ENCODE measurements around the gene RNF130. TPM values are rescaled to one million over a fixed set of nuclear protein-coding genes. Genes with fewer than 3 reads are reported as not detected.

RNF130 gene
- total and polyA plus RNA-seq, 2 of the 13 experiments (the other 11 are each of a cell fraction or from before 2014, with no cell fraction given): 28.2 to 28.3 TPM

DNA sequence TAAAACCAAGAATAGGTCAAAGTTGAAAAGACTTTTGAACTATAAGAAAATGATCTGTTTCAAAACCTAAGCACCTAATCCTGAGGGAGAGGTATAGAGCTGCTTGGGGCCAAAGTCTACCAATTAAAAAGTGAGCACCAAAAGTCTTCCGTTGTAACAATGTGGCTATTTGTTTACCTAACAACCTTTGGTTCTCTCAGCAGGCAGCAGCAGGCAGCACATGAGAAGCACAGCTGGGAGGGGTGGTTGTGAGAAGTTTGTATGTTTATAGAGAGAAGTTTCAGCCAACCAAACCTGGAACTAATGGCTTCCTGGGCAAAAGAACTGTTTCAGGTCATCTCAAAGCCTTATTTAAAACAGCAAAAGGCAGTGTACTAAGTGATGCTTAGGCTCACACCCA, 104.1 kb downstream of the RNF130 start (continued):
- TF ChIP-seq BATF2 (CRISPR knock-in tag; IDR thresholded peaks at IDR 0.05): no peak

DNA sequence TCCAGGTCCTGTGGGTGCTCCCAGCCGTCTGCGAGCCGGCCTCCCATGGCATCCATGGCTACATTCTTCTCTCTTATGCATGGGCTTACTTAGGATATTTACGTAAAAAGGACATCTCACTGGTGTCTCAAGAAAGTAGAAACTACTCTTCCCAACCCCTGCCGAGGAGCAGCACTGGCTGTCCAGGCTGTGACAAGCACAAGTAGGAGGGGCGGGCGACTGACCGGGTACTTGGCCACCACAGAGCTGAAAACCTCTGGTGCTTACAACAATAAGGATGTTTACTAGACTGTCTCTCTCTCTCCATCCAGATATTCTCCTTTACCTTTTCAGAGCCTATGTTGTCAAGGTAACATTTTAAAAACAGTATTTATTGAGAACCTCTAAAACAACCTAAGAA, 107.5 kb downstream of the RNF130 start:
- Histone ChIP-seq H3K79me2 (ENCODE audit: insufficient read depth, low read length) (no peaks in the 10 kb centered on the region), H3K27ac (ENCODE audit: extremely low read length, insufficient read depth, low read length) (no peak overlapping the region), H3K4me3 (replicated peaks in 1 of 3; ENCODE audit: insufficient read depth in 1 of 3, low read depth in 2 of 3, low read length in 3 of 3) (no peak overlapping the region), H3K36me3 (replicated peaks in 1 of 2; ENCODE audit: control insufficient read depth in 1 of 2, insufficient read depth in 2 of 2, low read length in 2 of 2) (peaks cover 5 to 12% of the 10 kb centered on the region in 2 experiments; a peak in 3 of 5 replicates), H2AFZ (ENCODE audit: low read length) (no peak overlapping the region), H3K9me3 (ENCODE audit: low read length) (no peaks in the 10 kb centered on the region), H3K4me2 (ENCODE audit: low read depth, low read length) (no peak overlapping the region), H3K4me1 (ENCODE audit: insufficient read depth, low read length) (peaks cover 33% of the 10 kb centered on the region), H3K9ac (ENCODE audit: insufficient read depth, low read depth, low read length) (no peak overlapping the region), H4K20me1 (ENCODE audit: insufficient read depth, low read length) (no peaks in the 10 kb centered on the region), H3K27me3 (ENCODE audit: control insufficient read depth in 1 of 2, insufficient read depth in 2 of 2, low read length in 2 of 2) (no peaks in the 10 kb centered on the region)
- DNase-seq (ENCODE audit: low spot score) (no peak), FAIRE-seq (no peak), ATAC-seq (no peak)
- WGBS (ENCODE audit: low lambda C conversion rate): 96% methylated on average over 8 of the region's 8 CpGs
- intact Hi-C loops (cut with micrococcal nuclease; ENCODE audit: unreplicated experiment): no loop called here
- TF ChIP-seq ZNF367 (CRISPR knock-in tag; IDR thresholded peaks at IDR 0.05; ENCODE audit: borderline replicate concordance) (no peak), MYNN (CRISPR knock-in tag; IDR thresholded peaks at IDR 0.05; ENCODE audit: low read depth) (no peak)
- in situ Hi-C loops (cut with HindIII; ENCODE audit: extremely low pct_ligation_motif_present, low pct_unique_long_range_greater_than_20kb): no loop called here
- ChIA-PET POLR2A (no interaction called here), CTCF (ENCODE audit: low intra/inter-chr PET ratio, low total read pairs) (no interaction called here)
- no TSS peak for BruUV-seq (replicated peaks)

DNA sequence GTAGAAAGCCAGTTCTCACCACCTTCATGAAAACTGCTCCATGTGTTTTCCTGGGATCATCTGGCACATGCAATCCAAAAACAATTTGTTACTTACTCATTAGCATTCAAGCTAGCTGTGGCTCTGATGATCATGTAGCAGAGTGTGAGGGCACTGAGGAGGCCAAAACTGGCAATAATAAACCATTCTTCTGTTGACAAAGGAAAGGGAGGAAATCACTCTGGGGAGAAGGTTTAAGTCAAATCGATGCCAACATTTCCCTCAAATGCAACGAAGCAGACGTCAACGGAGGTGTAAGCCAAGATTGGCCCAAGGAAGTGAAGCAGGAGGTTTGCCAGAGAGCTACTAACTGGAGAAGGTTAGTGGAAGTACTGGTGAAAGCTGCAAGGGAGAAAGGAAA, 108.2 kb downstream of the RNF130 start:
- BruUV-seq (replicated peaks): no TSS peak
- no peak for TF ChIP-seq ZKSCAN5 (CRISPR knock-in tag; IDR thresholded peaks at IDR 0.05)
- TF ChIP-seq SIN3B (IDR thresholded peaks at IDR 0.05; ENCODE audit: low read length): no peak
- TF ChIP-seq ZBTB46 (CRISPR knock-in tag; IDR thresholded peaks at IDR 0.05; ENCODE audit: borderline replicate concordance): no peak
- TF ChIP-seq, protein P1, sequence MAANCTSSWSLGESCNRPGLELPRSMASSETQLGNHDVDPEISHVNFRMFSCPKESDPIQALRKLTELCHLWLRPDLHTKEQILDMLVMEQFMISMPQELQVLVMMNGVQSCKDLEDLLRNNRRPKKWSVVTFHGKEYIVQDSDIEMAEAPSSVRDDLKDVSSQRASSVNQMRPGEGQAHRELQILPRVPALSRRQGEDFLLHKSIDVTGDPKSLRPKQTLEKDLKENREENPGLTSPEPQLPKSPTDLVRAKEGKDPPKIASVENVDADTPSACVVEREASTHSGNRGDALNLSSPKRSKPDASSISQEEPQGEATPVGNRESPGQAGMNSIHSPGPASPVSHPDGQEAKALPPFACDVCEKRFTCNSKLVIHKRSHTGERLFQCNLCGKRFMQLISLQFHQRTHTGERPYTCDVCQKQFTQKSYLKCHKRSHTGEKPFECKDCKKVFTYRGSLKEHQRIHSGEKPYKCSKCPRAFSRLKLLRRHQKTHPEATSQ (CRISPR knock-in tag; IDR thresholded peaks at IDR 0.05; ENCODE audit: borderline replicate concordance): no peak
- no peak for TF ChIP-seq REPIN1 (CRISPR knock-in tag; IDR thresholded peaks at IDR 0.05; ENCODE audit: borderline replicate concordance, low read depth)
- TF ChIP-seq ZBTB26 (CRISPR knock-in tag; IDR thresholded peaks at IDR 0.05; ENCODE audit: borderline replicate concordance): no peak
- TF ChIP-seq, protein P2, sequence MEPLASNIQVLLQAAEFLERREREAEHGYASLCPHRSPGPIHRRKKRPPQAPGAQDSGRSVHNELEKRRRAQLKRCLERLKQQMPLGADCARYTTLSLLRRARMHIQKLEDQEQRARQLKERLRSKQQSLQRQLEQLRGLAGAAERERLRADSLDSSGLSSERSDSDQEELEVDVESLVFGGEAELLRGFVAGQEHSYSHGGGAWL (CRISPR knock-in tag; IDR thresholded peaks at IDR 0.05): no peak

More for the DNA sequence above, 108.2 kb downstream of the RNF130 start:
- no peaks in the 10 kb centered on the region for H3K79me2 ChIP-seq (ENCODE audit: insufficient read depth, low read length)
- POLR2A ChIA-PET: no interaction called here
- H4K20me1 ChIP-seq (ENCODE audit: insufficient read depth, low read length): no peaks in the 10 kb centered on the region
- H3K36me3 ChIP-seq (replicated peaks in 1 of 2; ENCODE audit: control insufficient read depth in 1 of 2, insufficient read depth in 2 of 2, low read length in 2 of 2): peaks cover 5 to 12% of the 10 kb centered on the region in 2 experiments; a peak in 3 of 5 replicates
- no peak overlapping the region for H3K4me3 ChIP-seq (replicated peaks in 1 of 3; ENCODE audit: insufficient read depth in 1 of 3, low read depth in 2 of 3, low read length in 3 of 3)
- peaks cover 33% of the 10 kb centered on the region for H3K4me1 ChIP-seq (ENCODE audit: insufficient read depth, low read length)
- in situ Hi-C loops (cut with HindIII; ENCODE audit: extremely low pct_ligation_motif_present, low pct_unique_long_range_greater_than_20kb): no loop called here
- no peak for ATAC-seq
- CTCF ChIA-PET (ENCODE audit: low intra/inter-chr PET ratio, low total read pairs): no interaction called here
- no peaks in the 10 kb centered on the region for H3K27me3 ChIP-seq (ENCODE audit: control insufficient read depth in 1 of 2, insufficient read depth in 2 of 2, low read length in 2 of 2)
- no peaks in the 10 kb centered on the region for H3K9me3 ChIP-seq (ENCODE audit: low read length)
- no peak for FAIRE-seq
- H3K27ac ChIP-seq (ENCODE audit: extremely low read length, insufficient read depth, low read length): no peak overlapping the region
- H2AFZ ChIP-seq (ENCODE audit: low read length): no peak overlapping the region
- no peak overlapping the region for H3K4me2 ChIP-seq (ENCODE audit: low read depth, low read length)
- WGBS (ENCODE audit: low lambda C conversion rate): 97% methylated on average over 4 of the region's 4 CpGs
- intact Hi-C loops (cut with micrococcal nuclease; ENCODE audit: unreplicated experiment): no loop called here
- no peak for DNase-seq (ENCODE audit: low spot score)
- no peak overlapping the region for H3K9ac ChIP-seq (ENCODE audit: insufficient read depth, low read depth, low read length)
